Measurements from ENCODE around the gene DSCAM.

Gene DSCAM

DNA sequence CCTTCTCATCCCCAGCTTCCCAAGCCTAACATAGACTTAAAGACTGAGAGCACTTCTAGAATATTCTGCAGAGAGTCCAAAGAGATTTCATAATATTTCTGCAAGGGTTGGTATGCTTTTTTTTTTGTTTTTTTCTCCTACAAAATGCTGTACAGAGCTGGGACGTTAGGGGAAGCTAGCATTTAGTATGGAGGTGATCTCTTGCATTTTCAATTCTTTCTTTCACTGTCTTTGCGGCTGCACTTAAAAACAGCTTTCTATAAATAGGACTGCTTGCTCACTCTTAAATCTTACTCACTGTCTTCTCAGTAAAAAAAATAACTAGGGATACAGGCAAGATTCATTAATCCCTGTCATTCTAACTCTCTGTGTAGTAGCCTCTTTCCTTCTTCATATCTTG lies 7.4 kb downstream of the DSCAM start:
- DNase-seq, result no peak

DNA sequence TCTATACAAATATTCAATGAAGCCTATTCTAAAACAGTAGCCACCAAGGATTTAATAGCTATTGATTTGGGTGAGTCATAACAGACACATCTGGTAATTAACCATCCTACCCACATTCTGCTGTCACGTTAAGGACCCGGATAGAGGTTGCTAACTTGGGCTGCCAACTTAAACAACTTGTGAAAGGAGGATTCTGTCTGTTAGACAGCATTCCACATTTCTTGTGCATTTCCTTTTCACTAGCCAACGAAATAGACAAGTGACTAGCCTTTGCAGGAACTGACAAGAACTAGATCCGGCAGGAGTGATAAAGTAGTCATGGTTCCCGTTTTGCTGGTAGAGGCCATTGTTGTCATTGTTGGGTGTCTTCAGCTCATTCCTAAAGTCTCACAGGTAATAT lies 9.5 kb downstream of the DSCAM start:
- no peak for DNase-seq

DNA sequence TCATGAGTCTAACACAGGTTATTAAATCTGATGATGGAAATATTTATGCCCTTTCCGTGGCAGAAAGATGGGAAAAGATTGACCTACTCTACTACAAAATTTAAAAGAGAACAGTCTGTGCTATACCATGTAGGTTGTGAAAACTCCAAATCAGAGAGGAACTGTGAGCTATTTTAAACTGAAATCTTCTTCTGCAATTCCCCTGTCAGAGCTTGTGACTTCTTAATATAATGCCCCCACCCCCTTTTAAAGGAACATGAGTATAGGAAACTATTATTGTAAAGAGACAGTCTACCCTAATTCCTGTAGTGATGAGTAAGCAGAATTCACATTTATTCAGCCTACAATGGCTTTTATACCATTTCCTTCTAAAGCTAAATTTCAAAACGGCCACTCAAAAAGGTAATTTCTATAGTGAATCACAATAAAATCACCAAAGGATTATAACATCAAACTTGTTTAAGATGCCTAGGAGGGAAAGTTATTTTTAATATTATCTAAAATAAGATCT lies 11.7 kb downstream of the DSCAM start:
- DNase-seq, result no peak

DNA sequence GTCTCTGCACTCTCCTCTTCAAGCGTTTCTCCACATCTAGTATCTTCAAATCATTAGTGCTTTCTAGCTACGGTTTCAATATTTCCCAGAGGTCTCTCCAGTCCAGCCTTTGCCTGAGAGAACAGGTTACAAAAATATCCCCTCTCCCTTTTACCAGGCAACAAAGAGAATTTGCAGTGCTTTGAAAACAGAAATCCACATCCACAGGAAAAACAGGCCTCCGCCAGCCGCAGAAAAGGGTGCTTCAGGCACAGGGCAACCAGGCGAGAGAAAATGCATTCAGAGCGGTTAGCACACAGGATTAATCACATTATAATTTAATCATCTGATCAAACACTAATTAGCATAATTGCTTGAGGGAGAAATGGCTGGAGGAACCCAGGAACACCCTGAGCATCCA lies 13.8 kb downstream of the DSCAM start:
- no peak for DNase-seq

DNA sequence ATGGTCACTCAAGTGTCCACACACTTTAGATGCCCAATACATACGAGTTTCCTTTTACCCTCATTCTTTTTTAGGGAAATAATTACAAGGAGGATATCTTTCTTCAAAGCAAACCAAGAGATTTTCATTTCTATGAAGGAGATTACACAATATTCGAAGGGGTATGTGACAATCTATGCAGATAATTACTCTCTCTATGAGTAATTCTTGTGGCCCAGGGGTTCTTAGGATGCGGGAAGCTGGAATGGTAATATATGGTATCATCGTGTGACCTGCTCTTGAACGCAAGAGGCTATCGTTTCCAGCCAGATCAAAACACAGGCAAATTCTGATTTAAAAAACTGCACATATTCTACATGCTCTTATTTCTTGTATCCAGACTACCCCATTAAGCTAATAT lies 14.6 kb downstream of the DSCAM start:
- no peak for DNase-seq

DNA sequence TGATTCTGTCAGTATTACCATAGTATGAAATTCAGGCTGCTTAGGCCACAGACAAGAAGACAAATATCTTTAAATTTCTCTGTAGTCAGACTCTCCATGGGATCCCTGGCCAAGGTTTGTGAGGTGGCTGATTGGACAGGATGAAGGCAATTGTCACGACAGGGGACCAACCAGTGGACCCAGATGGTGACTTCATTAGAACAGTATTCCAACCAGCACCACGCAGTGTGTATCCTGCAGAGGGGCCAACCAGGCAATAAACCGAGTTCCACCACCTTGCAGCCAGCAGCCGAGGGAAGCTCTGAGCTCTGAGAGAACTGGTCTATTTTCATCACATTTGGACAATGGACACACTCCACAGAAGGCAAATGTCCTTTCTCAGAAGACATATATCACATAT lies 16.1 kb downstream of the DSCAM start:
- DNase-seq, result no peak

DNA sequence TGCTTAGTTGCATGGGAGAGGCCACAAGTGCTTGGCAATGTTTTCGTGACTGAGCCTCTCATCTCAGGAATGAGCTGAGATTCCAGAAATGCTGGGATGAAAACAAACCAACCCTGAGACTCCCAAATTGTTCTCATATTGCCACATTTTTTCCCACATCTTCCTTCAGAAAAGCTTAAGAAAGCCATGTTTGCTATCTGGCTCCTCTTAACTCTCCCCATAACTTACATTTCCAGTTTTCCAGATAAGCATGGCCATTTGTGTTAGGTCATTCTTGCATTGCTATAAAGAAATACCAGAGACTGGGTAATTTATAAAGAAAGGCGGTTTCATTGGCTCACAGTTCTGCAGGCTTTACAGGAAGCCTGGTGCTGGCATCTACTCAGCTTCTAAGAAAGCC lies 17.2 kb downstream of the DSCAM start:
- no peak for DNase-seq

DNA sequence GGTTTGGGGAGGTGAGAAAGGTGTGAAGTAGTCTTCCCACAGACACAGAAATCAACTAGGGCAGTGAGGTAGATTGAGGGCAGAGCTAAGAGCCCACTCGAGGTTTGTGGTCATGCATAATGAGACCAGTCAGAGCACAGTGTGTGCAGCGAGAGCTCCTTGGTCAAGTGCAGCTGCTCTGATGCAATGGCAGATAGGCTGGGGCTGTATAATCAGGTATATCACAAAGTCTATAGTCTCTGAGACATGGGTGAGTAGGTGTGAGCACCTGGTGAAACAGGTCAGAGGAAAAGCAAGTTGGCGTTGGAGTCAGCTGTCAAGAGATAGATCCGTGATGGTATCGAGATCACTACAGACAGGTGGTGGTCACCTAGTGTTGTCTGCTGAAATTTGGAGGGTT lies 17.6 kb downstream of the DSCAM start:
- DNase-seq, result no peak

DNA sequence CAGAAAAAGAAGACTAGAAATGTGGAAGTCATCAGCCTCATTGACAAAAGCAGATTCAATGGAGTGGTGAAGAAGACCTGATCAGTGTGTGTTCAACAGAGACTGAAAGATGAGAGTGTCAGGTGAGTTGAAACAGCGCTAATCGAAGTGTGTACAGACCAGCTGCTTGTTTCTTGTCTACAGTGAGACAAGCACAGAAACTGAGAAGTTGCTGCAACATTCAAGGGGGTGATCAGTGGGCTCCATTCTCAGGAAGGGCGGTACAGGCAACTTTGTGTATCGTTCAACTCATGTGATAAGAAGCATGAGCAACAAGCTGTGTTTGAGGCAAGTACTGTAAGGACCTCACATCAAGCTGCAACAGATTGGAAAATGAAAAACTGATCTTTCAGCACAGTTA lies 19.4 kb downstream of the DSCAM start:
- DNase-seq, result no peak

DNA sequence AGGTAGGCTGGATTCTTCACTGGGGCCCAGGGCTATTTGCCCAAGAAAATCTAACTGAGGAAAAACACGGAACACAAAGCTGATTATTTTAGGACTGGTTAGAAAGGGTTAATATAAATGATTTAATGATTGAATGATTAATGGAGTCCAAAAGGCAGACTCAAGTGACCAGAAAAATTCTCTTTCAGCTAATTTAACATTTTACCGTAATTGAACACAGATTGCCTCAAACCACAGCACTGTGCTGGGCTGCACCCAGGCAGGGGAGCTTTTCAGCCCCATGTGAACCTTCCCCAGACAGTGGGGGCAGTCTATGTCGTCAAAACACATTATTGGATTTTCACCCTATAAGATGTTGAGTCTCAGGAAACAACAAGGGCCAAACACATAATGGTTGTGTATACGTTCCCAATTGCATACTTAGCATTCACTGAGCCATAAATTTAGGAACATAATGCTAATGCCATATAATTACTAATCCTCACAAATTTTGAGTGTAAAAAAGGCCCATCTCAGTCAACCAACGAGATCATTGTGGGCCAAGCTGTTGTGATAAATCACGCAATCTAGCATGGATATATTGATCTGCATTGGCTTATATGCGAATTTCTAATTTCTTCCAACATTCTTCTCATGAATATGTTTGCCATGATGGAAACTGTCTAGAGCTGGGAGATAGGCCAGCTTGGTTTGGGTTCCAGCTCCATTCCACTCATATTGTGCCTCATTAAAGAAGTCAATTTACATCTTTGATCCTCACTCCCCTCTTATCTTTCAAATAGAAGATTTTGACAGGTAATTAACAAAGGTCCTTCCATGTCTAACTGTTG lies 27.7 kb downstream of the DSCAM start:
- DNase-seq, result no peak

DNA sequence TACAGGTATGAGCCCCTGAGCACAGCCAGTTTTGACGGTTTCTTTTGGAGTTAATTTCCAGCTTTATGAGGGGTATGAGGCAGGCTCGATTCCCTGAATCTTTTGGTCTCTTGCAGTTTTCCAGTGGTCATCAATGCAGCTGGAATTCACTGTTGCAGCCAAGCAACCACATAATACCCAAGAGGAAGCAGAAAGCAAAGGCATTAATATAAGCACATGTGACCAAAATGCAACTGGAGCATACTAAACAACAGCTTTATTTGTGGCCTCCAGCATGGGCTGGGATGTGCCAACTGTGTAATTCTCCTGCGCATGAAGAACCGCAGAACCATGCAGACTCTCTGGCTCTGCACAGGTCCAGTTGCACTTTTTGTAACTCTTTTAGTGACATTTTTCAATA lies 33.0 kb downstream of the DSCAM start:
- DNase-seq, result no peak

DNA sequence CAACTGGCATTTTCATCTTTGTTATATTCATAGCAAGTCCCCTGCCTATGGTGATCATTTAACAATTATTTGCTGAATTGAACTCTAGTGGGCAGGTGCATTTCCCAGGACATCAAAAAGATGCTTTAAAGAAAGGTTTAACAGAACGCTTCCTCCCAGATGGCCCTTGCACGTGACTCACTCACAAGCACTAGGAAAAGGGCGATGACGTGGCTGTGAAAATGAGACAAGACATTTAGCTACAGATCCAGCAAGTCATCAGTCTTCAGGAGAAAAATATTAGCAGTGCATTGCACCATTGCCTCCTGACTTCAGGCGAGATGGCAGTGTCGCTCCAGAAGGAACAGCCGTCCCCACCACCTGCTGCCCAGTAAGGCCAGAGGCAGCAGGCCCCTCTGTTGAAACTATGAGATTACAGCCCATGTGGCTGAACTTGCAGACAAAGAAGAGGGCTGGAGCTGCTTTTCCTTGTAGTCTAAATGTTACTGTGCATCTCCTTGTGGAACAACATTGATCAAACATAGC lies 37.2 kb downstream of the DSCAM start:
- no peak for DNase-seq

DNA sequence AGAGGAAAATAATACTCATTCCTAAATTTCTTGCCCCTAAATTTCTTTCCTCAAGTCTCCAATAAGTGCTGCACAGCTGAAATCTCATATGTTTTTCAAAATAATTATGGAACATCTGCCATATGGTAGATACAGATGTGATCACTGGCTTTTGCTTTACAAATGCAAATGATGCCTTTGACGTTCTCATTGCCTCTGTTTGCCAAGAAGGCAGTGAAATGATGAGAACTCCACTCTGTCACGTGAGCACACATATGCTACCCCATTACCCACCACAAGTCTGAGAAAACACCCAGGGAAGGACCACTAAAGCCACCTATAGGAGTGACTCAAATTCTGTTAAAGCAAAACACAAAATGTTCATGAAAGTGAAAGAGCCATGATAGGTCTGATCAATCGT lies 43.9 kb downstream of the DSCAM start:
- no peak for DNase-seq

DNA sequence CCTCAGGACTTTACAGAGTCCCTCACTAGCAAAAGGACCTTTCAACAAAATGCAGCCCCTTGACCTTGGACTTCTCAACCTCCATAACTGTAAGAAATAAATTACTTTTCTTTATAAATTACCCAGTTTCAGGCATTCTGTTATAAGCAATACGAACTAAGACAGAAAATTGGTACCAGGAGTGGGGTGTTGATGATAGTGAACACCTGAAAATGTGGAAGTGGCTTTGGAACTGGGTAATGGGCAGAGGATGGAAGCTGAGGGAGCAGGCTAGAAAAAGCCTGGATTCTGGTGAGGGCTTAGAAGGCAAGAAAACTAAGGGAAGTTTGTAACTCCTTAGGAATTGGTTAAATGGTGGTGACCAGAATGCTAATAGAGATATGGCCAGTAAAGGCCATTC lies 46.8 kb downstream of the DSCAM start:
- DNase-seq, result no peak

DNA sequence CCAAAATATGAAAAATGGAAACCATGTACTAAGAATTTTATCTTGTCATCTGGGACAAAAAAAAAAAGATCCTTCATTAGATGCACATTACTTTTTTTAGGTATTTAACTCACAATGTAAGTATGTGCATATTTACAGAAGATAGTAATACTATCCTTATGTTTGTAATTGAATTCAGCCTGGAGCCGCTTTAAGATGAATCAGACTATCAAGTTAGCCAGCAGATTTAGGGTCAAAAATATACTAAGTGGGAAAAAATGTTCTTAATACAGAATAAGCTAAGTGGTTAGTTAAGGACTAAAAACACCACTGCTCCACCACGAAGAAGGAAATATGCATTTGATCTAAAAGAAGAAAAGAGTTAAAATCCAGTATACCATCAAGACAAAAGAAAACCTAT lies 49.1 kb downstream of the DSCAM start:
- DNase-seq, result no peak

DNA sequence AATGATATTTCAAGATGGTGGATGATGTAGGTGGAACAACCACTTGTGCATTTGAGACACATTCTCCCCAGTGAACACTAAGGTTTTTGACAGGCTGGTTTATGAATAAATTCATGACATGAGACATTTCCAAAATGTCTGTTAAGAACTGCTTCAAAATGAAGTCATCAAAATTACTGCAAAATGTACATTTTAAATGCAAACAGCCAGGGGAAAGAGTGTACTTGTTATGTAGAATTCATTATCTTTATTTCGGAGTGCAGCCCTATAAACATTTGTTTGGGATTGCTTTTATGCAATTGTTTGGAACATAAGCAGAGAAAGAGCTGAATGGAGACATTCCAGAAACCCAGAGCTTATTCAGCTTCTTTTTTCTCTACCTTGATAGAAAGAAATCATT lies 49.5 kb downstream of the DSCAM start:
- no peak for DNase-seq

DNA sequence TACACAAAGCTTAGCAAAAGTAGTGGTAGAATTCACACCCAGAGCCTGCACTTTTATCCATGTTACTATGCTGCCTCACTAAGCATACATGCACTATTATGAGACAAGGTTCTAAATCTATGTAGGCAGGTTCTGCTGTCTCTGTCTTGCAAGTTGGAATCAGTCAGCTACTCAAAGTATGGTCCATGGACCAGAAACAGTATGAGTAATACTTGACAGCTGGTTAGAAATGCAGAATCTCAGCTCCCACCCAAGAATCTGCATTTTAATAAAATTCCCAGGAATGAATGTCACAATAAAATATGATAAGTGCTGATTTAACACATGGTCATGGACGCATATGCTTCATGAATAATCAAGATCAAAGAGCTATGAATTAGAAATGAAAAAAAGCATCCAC lies 50.5 kb downstream of the DSCAM start:
- no peak for DNase-seq

DNA sequence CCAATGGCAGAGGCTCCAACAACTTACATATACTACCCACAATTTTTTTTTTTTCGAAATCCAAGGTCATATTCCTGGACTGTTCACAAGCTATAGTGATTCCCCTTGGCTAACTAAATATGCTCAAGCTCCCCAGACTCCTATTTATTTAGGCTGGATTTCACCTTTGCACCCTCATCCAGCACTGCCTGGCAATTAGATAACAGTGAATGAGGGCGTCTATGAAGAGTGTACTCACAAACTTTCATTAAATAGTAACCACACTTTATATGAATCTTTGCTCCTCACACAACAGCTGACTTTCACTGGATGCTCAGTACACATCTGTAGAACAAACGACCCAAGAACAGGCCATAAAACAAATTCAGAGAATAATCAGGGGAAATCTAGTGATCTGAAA lies 51.6 kb downstream of the DSCAM start:
- DNase-seq, result no peak

DNA sequence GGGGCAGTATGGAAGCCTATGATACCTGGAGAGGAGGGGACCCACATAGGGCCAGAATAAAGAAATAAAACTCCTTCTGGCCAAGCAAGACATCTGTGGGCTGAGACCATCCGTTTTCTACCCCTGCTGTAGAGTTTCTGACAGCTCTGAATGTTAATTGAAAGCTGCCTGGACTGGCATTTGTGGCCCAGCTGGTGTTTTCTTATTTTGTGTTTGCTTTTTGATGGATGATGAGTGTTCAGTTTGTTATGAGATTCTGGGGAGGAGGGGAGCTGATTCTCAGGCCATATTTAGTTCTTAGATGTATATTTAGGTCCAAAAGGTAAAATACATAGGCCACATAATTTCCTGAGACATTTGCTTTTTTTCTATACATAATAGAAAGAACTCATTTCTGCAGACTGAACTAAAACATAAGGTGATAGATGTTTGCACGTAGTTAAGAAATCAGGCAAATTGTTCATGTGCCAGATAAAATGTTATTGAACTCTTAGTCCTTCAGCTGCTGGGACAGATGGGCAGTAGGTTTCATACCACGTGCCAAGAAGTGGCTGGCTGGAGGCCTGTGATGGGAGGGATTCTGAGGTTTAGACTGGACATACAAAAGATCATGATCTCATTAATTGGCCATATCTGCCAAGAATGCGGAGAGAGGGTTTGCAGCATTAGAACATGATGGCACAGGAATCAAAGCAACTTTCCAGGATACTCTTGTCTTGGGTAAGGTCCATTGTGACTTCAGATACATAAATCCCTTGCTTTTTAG lies 54.1 kb downstream of the DSCAM start:
- DNase-seq, result no peak

DNA sequence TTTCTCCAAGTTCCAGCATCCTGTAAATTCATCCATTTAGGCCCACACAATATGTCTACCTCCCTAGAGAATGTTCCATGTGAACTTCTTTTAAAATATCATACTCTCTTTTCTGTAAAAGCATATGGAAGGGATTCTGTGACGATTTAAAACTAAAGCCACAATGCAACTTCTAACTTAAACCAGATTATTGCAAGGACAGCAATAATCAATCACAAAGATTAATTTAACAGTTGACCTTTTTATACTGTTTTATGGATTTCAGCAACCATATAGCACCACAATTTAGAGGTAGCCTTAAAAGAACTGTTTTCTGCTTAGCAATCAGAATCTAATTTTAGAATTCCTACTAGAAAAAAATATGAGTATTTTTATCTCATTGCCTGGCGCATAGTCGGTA lies 58.3 kb downstream of the DSCAM start:
- no peak for DNase-seq

DNA sequence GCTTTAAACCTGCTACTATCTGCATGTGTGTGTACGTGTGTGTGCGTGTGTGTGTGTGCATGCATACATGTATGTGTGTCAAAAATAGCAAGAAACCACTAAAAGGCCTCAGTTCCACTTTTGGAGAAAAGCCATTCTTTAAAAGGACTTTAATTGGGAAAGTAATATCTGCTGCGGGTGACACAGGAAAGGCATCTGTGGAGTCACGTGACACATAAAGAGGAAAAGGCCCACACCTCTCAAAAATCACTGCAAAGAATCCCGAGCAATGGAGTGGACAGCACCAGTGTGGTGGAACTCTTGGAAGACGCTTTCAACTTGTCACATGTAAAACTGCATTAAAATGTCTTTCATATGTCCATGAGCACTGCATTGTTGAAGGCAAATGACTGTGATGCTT lies 63.6 kb downstream of the DSCAM start:
- DNase-seq, result no peak

DNA sequence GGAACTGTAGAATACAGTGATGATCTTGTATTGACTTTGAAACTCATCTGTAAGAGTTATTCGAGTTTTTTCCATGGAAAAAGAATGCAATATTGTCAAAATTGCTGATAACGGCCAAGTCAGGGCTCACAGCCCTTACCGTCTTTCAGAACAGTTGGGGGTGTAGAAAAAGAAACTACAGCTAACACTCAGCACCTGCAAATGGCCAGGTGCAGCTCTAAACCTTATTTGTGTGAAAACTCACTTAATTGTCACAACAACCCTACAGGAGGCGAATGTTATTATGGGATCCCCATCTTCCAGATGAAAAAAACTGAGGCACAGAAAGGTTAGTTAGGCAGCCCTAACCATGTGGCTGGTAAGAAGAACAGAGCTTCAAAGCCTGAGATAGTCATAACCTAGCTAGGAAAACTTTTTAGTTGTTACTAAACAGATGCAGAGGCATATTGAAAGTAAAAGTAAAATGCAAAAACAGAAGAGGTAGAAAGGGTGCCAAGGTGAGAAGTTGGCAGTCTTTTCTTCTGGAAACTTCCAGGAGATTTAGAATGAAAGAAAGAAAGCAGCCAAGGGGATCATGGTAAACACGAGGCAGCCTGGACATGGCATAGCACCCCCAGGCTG lies 76.4 kb downstream of the DSCAM start:
- no peak for DNase-seq

DNA sequence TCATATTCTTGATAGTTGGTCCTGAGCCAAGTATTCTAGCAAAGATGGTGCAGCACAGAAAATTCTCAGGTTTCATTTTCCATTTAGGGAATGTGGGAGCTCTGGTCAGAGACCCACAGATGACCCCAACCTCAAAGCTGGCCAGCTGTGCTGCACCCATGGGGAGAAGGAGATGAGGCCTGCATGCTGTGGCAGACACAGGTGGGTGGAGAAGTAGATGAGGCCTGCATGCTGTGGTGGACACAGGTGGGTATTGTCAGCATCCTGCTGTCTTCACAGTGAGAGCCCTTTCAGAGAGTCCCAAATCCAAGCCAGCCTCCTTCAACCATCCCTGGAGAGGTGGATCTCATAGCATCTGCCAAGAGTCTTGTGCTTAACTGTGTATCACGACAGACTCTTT lies 77.7 kb downstream of the DSCAM start:
- DNase-seq, result no peak

DNA sequence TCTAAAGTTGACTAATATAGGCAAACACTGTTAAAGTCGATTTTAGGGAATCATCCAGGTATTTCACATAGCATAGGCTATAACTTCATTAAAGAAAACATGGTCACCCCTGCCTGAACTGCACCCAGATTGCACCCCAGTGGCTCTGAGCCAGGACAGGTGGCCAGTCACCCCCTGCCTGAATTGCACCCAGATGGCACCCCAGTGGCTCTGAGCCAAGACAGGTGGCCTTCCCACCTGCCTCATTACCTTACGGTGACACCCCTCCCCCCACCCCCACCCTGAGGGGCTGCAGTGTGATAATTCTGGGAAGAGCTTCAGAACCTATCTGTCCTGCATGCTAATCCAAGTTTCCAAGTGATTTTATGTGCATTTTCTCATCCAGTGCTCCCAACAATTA lies 78.9 kb downstream of the DSCAM start:
- DNase-seq, result no peak
